HEK293T (cell line): ENCODE measurements around the gene C1S.

Experiments used
- ARNT ChIP-seq: fragments of 450-650 bp; IDR thresholded peaks from 2 replicates; pipeline ENCODE4 v1.6.1; 2017; ENCODE audit warnings: mild to moderate bottlenecking
- BHLHE40 ChIP-seq: fragments of 450-650 bp; IDR thresholded peaks from 2 replicates; pipeline ENCODE4 v1.6.1; 2016; ENCODE audit warnings: mild to moderate bottlenecking, moderate library complexity, borderline replicate concordance
- ELF4 ChIP-seq: fragments of 450-650 bp; IDR thresholded peaks from 2 replicates; pipeline ENCODE4 v1.6.1; 2017; ENCODE audit warnings: antibody characterized with exemption
- FOXA1 ChIP-seq: fragments of 450-650 bp; IDR thresholded peaks from 2 replicates; pipeline ENCODE4 v1.6.1; 2016; ENCODE audit warnings: mild to moderate bottlenecking
- FOXK2 ChIP-seq: fragments of 450-650 bp; IDR thresholded peaks from 2 replicates; pipeline ENCODE4 v1.6.1; 2016; ENCODE audit warnings: mild to moderate bottlenecking
- FOXM1 ChIP-seq: fragments of 450-650 bp; IDR thresholded peaks from 2 replicates; pipeline ENCODE4 v1.6.1; 2017; ENCODE audit warnings: mild to moderate bottlenecking, borderline replicate concordance
- HDGF ChIP-seq: fragments of 450-650 bp; IDR thresholded peaks from 2 replicates; pipeline ENCODE4 v1.6.1; 2017; ENCODE audit warnings: antibody characterized with exemption, borderline replicate concordance
- L3MBTL2 ChIP-seq: fragments of 450-650 bp; conservative IDR thresholded peaks from 2 replicates; pipeline ENCODE4 v1.6.1; 2016; ENCODE audit warnings: mild to moderate bottlenecking
- LEF1 ChIP-seq: fragments of 450-650 bp; IDR thresholded peaks from 2 replicates; pipeline ENCODE4 v1.6.1; 2017; ENCODE audit warnings: mild to moderate bottlenecking, borderline replicate concordance
- NFRKB ChIP-seq: fragments of 450-650 bp; IDR thresholded peaks from 2 replicates; pipeline ENCODE4 v1.6.1; 2016; ENCODE audit warnings: mild to moderate bottlenecking, moderate library complexity
- SP1 ChIP-seq: fragments of 450-650 bp; IDR thresholded peaks from 2 replicates; pipeline ENCODE4 v1.6.1; 2017
- SUZ12 ChIP-seq: fragments of 450-650 bp; IDR thresholded peaks from 2 replicates; pipeline ENCODE4 v1.6.1; 2016; ENCODE audit warnings: mild to moderate bottlenecking
- TARDBP ChIP-seq: fragments of 450-650 bp; IDR thresholded peaks from 2 replicates; pipeline ENCODE4 v1.6.1; 2016
- ZNF384 ChIP-seq: fragments of 450-650 bp; IDR thresholded peaks from 2 replicates; pipeline ENCODE4 v1.6.1; 2016

- no peak for TF ChIP-seq SUZ12
- no peak for TF ChIP-seq HDGF
- TF ChIP-seq SP1 = no peak
- TF ChIP-seq BHLHE40 = no peak
- TF ChIP-seq ELF4 = no peak
- TF ChIP-seq LEF1 = no peak
- no peak for TF ChIP-seq L3MBTL2
- TF ChIP-seq ARNT = no peak
- no peak for TF ChIP-seq NFRKB
- TF ChIP-seq FOXM1 = no peak
- TF ChIP-seq FOXA1 = no peak
- TF ChIP-seq TARDBP = no peak
- TF ChIP-seq FOXK2 = no peak
- no peak for TF ChIP-seq ZNF384
Observed at GRCh38 chr12:7013101-7013500, 47.4 kb upstream of the C1S start.
